Measurements from ENCODE around the gene RFXAP. TPM values are rescaled to one million over a fixed set of nuclear protein-coding genes. Genes with fewer than 3 reads are reported as not detected.

RFXAP gene
- total RNA-seq, 1 experiment from 2014 or later: 8.7 TPM

DNA sequence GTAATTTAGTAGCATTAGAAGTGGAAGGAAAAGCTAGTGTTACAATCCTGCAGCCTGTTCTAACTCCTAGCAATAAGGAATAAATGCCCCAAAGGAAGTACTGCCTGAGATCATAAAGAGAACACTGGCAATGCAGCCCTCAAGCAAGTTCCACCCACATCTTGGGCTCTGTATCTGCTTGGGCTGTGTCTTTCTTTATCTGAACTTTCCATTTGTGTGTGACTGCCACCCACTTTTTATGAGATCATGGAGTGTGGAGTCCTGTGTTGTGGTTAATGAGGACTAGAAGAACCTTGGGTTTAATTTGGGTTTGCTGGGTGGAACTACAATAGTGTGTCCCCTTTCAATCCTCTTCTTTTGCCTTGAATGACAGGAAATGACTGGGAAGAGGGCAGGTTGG, 38.2 kb downstream of the RFXAP start:
- Histone ChIP-seq H2BK120ac (ENCODE audit: low read depth, low read length, poor library complexity, severe bottlenecking) (no peak overlapping the region), H2AK5ac (ENCODE audit: insufficient read length, low read length) (no peak overlapping the region), H2BK12ac (ENCODE audit: insufficient read length, low read depth, low read length) (no peak overlapping the region), H2BK5ac (ENCODE audit: insufficient read length, low read length) (no peak overlapping the region), H3K79me2 (ENCODE audit: insufficient read depth, low read length) (no peaks in the 10 kb centered on the region), H3K27ac (ENCODE audit: insufficient read length, low read depth, low read length) (no peak overlapping the region), H3K23ac (ENCODE audit: insufficient read length, low read depth, low read length) (no peak overlapping the region), H4K5ac (ENCODE audit: insufficient read length, low read depth, low read length) (no peak overlapping the region), H3K79me1 (ENCODE audit: insufficient read depth, low read depth, low read length, poor library complexity, severe bottlenecking) (no peaks in the 10 kb centered on the region), H3K27me3 (ENCODE audit: insufficient read depth, low read length) (no peaks in the 10 kb centered on the region), H3K4me2 (ENCODE audit: insufficient read depth, insufficient read length, low read length) (no peak overlapping the region), H3K56ac (ENCODE audit: insufficient read length, low read depth, low read length) (no peak overlapping the region), H3K9ac (ENCODE audit: extremely low read depth, insufficient read length, low read length) (no peak overlapping the region), H2AFZ (ENCODE audit: low read length) (no peak overlapping the region), H3K9me3 (ENCODE audit: control insufficient read depth, low read depth, low read length) (no peaks in the 10 kb centered on the region), H4K91ac (ENCODE audit: insufficient read length, low read depth, low read length) (no peak overlapping the region), H3K23me2 (ENCODE audit: insufficient read length, low read depth, low read length, poor library complexity, severe bottlenecking) (no peaks in the 10 kb centered on the region), H4K20me1 (ENCODE audit: control insufficient read depth, insufficient read depth, insufficient read length) (no peaks in the 10 kb centered on the region), H3K14ac (ENCODE audit: insufficient read depth, low read length) (no peak overlapping the region), H4K8ac (replicated peaks; ENCODE audit: insufficient read length, low read depth, low read length) (no peak overlapping the region), H3T11ph (ENCODE audit: low read length) (no peak overlapping the region), H2BK20ac (ENCODE audit: low read depth, low read length, poor library complexity, severe bottlenecking) (no peak overlapping the region), H3K4me1 (ENCODE audit: insufficient read depth, low read length) (no peaks in the 10 kb centered on the region), H3K4ac (ENCODE audit: low read depth, low read length) (no peak overlapping the region), H3K18ac (ENCODE audit: insufficient read length, low read depth, low read length) (no peak overlapping the region), H2BK15ac (ENCODE audit: low read depth, low read length) (no peak overlapping the region)
- TF ChIP-seq, protein P1, sequence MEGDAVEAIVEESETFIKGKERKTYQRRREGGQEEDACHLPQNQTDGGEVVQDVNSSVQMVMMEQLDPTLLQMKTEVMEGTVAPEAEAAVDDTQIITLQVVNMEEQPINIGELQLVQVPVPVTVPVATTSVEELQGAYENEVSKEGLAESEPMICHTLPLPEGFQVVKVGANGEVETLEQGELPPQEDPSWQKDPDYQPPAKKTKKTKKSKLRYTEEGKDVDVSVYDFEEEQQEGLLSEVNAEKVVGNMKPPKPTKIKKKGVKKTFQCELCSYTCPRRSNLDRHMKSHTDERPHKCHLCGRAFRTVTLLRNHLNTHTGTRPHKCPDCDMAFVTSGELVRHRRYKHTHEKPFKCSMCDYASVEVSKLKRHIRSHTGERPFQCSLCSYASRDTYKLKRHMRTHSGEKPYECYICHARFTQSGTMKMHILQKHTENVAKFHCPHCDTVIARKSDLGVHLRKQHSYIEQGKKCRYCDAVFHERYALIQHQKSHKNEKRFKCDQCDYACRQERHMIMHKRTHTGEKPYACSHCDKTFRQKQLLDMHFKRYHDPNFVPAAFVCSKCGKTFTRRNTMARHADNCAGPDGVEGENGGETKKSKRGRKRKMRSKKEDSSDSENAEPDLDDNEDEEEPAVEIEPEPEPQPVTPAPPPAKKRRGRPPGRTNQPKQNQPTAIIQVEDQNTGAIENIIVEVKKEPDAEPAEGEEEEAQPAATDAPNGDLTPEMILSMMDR (conservative IDR thresholded peaks at IDR 0.05): no peak
- Mint-ChIP-seq H3K27me3 (ENCODE audit: low read depth) (peaks cover 1% of the 10 kb centered on the region; the same call in 1 of the 2 replicates), H3K4me1 (peaks cover 4 to 6% of the 10 kb centered on the region in 2 experiments), H3K4me3 (no peak overlapping the region), H3K27ac (no peak overlapping the region), H3K9me3 (no peaks in the 10 kb centered on the region), H3K36me3 (ENCODE audit: insufficient read depth in 1 of 3, low read depth in 3 of 3) (no peaks in the 10 kb centered on the region; a peak in 1 of 7 replicates)
- no peak for DNase-seq

Data from H9 (cell line).